CD4-positive, alpha-beta T cell treated with Interferon alpha-2 for 1 hour (primary cell): ENCODE results near the gene S1PR2.
"Not testable (repeated sequence)": the region's sequence is repeated elsewhere in the genome, so short reads cannot be mapped to it uniquely, and the experiment has no call there.

ENCODE experiments used
- DNase-seq, 2 donors: peaks; one replicate each; pipeline ENCODE4 v3.0.0-alpha.2; 2020 to 2022

Gene S1PR2

DNA sequence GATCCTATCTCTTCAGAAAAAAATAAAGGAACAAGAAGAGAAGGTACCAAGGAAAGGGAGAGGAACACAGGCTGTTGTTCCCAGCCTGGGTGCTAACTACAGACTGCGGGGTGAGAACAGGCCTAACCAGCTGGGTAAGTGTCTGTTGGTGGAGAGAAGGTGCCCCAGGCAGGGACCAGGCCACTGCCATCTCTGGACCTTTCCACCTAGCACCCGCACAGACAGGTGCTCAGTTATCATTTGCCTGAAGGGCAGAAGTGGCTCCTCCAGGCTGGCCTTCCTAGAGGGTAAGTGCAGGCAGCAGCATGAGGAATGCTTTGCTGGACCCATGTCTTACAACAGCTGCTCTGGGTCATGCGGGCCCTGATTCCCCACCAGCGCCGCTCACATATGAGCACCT lies 46.5 kb downstream of the S1PR2 start:
- DNase-seq = no peak

DNA sequence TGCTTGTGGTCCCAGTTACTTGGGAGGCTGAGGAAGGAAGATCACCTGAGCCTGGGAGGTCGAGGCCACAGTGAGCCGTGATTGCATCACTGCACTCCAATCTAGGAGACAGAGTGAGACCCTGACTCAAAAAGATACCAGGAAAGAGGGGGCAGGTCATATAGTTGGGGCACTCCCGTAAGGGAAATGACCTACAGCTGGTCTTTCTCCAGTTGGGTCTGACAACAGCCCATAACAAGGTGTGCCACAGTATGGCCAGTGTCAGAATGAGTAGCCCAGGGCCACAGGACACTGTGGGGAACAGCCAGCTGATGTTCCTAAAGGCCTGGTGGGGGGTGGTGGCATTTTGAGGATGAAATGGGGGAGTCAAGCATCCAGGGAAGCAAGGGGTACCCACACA lies 47.2 kb downstream of the S1PR2 start:
- no peak for DNase-seq

DNA sequence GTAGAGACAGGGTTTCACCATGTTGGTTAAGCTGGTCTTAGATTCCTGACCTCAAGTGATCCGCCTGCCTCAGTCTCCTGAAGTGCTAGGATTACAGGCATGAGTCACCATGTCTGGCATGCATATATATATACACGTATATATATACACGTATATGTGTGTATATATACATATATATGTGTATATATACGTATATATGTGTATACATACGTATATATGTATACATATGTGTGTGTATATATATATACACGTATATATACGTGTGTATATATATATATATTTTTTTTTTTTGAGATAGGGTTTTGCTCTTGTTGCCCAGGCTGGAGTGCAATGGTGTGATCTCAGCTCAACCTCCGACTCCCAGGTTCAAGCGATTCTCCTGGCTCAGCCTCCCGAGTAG lies 48.3 kb downstream of the S1PR2 start:
- DNase-seq = no peak

DNA sequence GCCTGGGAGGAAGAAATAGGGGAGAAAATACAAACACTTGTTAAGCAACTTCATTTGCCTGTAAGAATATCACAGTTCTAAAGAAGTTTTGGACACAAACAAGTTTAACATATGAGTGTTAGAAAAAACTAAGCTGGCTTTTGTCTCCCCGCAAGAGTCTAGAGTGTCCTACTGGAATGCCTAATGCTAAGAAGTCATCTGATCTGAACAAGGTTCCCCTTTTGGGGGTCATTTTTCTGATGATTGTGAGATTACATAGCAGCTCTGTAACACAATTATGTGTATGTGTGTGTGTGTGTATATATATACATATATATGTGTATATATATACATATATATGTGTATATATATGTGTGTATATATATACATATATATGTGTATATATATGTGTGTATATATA lies 49.1 kb downstream of the S1PR2 start:
- no peak for DNase-seq

GRCh38 chr19:10180459-10180858 lies 50.7 kb downstream of the S1PR2 start:
- no peak for DNase-seq

DNA sequence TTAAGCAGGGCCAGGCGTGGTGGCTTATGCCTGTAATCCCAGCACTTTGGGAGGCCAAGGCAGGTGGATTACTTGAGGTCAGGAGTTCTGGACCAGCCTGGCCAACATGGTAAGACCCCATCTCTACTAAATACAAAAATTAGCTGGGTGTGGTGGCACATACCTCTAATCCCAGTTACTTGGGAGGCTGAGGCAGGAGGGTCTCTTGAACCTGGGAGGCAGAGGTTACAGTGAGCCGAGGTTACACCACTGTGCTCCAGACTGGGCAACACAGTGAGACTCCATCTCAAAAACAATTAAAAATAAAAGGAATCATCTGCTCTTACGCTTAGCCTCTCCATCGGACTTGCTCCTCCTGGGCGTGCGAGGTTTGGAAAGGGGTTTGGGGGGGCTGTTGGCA lies 51.1 kb downstream of the S1PR2 start:
- not testable (repeated sequence) for DNase-seq

DNA sequence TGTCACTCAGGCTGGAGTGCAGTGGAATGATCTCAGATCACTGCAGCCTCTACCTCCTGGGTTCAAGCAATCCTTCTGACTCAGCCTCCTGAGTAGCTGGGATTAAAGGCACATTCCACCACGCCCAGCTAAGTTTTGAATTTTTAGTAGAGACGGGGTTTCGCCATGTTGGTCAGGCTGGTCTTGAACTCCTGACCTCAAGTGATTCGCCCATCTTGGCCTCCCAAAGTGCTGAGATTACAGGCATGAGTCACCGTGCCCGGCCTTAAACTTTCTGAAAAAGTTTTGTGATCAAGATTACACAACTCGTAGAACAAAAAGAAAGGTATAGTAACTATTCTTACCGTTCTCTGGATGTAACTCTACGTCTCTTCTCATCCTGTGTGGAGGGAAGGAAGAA lies 57.6 kb downstream of the S1PR2 start:
- DNase-seq = no peak
